A549 (cell line): ENCODE results near the gene HOXA5.

Source experiments
- MAX ChIP-seq: IDR thresholded peaks from 2 replicates; pipeline ENCODE4 v1.6.1; 2012
- NPAS2 ChIP-seq: fragments of 250-450 bp; sonication (Bioruptor Pico); IDR thresholded peaks from 2 replicates; pipeline ENCODE4 v1.8.0; 2022; ENCODE audit warnings: mild to moderate bottlenecking, moderate library complexity, borderline replicate concordance
- RARB ChIP-seq: fragments of 250-450 bp; sonication (Bioruptor Pico); IDR thresholded peaks from 2 replicates; pipeline ENCODE4 v1.8.0; 2021; ENCODE audit warnings: mild to moderate bottlenecking, moderate library complexity
- TF ChIP-seq, protein P1 (sequence below): fragments of >200 bp; sonication (Bioruptor Twin); formaldehyde crosslinking; IDR thresholded peaks from 3 replicates; pipeline ENCODE4 v1.5.1; 2016

DNA sequence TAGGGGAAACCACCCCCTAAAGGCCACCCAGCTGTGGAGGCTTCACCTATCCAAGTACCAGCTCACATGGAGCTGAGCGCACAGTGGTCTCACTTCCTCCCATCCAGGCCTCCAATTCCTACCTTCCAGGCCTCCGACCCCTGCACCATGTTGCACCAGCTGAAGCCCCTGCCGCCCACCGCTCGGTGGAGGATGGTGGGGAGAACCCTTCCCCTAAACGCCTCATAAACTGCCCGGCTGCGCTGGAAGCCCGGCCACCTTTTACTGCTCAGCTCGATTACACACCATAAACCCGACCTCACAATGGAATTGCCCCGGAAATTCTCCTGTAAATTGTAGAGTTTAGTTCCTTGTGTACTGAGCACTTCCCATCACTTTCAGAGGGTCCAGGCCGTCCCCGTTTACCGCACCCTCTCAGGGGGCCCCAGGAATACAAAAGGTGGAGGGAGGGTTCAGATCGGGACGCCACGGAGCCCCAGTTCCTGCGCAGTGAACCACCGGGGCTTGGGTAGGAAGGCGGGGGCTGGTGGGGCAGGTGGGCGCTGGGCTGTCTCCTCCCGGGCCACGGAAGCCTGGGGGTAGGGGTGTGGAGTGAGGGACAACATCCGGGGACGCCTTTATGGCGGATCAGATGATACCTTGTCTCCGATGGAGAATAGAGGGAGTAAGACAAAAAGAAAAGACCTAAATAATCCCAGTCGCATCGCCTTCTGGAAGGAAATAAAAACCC, 14.4 kb upstream of the HOXA5 start:
- TF ChIP-seq, protein P1, sequence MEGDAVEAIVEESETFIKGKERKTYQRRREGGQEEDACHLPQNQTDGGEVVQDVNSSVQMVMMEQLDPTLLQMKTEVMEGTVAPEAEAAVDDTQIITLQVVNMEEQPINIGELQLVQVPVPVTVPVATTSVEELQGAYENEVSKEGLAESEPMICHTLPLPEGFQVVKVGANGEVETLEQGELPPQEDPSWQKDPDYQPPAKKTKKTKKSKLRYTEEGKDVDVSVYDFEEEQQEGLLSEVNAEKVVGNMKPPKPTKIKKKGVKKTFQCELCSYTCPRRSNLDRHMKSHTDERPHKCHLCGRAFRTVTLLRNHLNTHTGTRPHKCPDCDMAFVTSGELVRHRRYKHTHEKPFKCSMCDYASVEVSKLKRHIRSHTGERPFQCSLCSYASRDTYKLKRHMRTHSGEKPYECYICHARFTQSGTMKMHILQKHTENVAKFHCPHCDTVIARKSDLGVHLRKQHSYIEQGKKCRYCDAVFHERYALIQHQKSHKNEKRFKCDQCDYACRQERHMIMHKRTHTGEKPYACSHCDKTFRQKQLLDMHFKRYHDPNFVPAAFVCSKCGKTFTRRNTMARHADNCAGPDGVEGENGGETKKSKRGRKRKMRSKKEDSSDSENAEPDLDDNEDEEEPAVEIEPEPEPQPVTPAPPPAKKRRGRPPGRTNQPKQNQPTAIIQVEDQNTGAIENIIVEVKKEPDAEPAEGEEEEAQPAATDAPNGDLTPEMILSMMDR, result no peak
- TF ChIP-seq RARB (no peak), MAX (no peak), NPAS2 (CRISPR knock-in tag) (no peak)
